HG02610 (cell line): ENCODE results near the gene CCDC57.
"Not testable (repeated sequence)": the region's sequence is repeated elsewhere in the genome, so short reads cannot be mapped to it uniquely, and the experiment has no call there.

ENCODE experiments used
- ATAC-seq: cut with Tn5 transposase; IDR thresholded peaks from one replicate; pipeline ENCODE4 v1.9.1; 2021; ENCODE audit warnings: mild to moderate bottlenecking, moderate library complexity; ENCODE audit not compliant: unreplicated experiment

CCDC57 gene, protein sequence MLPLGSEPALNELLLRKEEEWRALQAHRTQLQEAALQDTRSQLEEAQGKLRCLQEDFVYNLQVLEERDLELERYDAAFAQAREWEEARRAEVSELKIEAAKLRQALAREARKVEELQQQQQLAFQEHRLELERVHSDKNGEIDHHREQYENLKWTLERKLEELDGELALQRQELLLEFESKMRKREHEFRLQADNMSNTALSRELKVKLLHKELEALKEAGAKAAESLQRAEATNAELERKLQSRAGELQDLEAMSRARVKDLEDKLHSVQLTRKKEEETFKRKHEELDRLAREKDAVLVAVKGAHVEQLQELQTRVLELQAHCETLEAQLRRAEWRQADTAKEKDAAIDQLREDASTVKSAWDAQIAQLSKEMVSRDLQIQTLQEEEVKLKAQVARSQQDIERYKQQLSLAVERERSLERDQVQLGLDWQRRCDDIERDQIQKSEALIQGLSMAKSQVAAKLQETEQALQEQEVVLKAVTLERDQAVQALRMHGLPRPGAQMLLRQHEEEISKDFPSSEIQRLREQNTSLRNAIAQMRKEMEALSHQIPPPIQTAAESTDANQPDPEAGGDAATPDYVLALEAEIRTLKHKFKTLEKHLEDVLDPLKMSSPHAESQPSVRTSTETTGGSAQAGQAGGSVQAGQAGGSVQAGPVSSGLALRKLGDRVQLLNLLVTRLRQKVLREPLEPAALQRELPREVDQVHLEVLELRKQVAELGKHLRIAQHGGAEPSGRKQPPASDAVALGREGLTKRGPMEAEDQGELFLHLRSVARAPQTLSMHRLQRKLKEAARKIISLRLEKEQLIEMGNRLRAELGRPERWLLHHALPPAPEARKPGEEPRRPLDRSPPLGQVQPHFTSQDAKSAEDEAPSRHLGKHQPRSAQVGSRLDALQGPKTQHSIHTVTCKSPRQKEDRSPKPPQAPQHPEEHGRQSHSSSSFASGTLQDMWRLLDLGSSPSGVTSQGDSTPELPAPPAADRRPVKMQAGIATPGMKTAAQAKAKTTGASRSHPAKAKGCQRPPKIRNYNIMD

GRCh38 chr17:82212331-82213250, at the start of gene CCDC57:
CCDC57 (minus strand) TSS chr17:82212842; CDS start chr17:82201944, 10,898 bp downstream.
- ATAC-seq: peak; percentile 66

GRCh38 chr17:82262344-82262743, 49.7 kb upstream of the CCDC57 start:
- ATAC-seq: no peak

DNA sequence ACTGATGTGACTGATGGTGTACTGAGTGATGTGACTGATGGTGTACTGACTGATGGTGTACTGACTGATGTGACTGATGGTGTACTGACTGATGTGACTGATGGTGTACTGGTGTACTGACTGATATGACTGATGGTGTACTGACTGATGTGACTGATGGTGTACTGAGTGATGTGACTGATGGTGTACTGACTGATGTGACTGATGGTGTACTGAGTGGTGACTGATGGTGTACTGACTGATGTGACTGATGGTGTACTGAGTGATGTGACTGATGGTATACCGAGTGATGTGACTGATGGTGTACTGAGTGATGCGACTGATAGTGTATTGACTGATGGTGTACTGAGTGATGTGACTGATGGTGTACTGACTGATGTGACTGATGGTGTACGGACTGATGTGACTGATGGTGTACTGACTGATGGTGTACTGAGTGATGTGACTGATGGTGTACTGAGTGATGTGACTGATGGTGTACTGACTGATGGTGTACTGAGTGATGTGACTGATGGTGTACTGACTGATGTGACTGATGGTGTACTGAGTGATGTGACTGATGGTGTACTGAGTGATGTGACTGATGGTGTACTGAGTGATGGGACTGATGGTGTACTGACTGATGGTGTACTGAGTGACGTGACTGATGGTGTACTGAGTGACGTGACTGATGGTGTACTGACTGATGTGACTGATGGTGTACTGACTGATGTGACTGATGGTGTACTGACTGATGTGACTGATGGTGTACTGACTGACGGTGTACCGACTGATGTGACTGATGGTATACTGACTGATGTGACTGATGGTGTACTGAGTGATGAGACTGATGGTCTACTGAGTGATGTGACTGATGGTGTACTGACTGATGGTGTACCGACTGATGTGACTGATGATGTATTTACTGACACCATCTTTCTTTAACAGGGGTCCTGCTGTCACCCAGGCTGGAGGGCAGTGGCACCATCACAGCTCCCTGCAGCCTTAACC, 47.6 kb upstream of the CCDC57 start:
- not testable (repeated sequence) for ATAC-seq

DNA sequence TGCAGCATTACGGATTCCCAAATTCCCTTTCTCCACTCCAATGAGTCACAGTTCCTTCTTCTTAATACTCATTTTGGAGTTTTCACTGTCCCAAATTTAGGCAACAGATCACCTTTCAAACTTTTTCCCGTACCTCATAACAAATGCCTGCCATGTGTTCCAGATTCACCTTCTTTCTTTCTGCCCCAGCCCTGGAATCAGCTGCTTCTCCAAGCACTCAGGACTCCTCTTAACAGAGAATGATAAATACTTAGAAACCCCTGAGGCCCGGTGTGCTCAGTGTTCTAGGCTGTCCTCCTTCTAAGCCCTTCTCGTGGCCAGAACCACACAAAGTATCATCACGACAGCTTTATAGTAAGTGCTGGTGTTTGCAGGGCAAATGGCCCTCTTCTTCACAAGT, 45.9 kb upstream of the CCDC57 start:
- ATAC-seq: no peak

DNA sequence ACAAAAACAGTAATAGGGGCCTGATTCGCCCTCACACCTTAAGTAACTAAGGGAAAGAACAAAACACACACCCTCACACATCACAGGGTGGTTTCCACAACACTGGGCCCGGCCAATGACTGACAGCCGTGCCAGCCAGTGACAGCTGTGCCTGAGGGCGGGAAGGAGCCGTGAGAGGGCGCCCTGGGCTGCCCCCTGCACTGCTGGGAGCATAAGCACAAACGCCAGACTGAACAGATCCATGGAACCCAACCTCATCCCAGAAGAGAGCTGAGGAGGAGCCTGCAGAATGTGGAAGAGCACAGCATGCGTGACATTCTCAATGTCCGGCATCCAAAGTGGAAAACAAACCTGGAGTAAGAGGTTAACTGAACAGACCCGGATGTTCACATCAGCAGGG, 44.8 kb upstream of the CCDC57 start:
- no peak for ATAC-seq

DNA sequence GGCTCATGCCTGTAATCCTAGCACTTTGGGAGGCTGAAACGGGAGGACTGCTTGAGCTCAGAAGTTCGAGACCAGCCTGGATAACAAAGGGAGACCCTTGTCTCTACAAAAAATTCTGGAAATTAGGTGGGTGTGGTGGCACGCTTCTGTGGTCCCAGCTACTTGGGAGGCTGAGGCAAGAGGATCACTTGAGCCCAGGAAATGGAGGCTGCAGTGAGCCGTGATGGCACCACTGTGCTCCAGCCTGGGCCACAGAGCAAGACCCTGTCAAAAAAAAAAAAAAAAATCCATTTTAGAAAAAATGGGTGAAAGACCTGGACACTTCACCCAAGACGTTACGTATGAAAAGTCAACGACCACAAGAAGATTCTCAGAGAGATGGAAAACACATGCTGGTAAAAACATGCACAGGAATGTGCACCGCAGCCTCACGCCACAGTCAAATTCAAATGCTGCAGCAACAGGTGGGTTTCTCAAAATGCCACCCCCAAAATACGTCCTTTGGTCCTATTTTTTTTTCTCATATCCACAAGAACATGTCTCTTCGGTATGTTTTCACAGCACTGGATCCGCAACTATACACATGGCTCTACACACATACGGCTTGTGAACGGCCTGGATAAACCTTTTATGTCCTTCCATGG, 43.7 kb upstream of the CCDC57 start:
- no peak for ATAC-seq

- no peak for ATAC-seq
Observed at GRCh38 chr17:82255402-82255972, 42.8 kb upstream of the CCDC57 start.

DNA sequence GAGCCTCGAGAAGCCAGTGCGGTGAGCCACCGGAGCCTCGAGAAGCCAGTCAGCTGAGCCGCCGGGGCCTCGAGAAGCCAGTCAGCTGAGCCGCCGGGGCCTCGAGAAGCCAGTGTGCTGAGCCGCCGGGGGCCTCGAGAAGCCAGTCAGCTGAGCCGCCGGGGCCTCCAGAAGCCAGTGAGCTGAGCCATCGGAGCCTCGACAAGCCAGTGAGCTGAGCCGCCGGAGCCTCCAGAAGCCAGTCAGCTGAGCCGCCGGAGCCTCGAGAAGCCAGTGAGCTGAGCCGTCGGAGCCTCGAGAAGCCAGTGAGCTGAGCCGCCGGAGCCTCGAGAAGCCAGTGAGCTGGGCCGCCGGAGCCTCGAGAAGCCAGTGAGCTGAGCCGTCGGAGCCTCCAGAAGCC, 42.1 kb upstream of the CCDC57 start:
- not testable (repeated sequence) for ATAC-seq

- not testable (repeated sequence) for ATAC-seq
Observed at GRCh38 chr17:82254096-82254495, 41.5 kb upstream of the CCDC57 start.

DNA sequence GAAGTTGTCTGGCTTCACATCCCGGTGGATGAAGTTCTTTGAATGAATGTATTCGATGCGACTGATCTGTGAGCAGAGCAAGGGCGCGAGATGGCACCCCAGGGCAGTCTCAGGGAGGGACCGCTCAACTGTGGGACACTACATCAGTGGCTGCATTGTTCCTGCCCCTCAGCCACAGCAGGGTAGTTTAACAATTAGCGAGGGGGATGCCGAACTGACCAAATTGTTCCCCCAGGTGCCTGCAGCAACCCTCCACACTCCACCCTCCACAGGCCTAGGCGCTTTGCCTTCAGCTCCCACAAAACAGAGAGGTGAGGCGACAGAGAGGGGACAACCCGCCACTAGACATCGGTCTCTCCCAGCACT, 40.5 kb upstream of the CCDC57 start:
- no peak for ATAC-seq

GRCh38 chr17:82252511-82253178, 40.0 kb upstream of the CCDC57 start:
- no peak for ATAC-seq

- ATAC-seq: no peak
Observed at GRCh38 chr17:82250868-82251500, 38.3 kb upstream of the CCDC57 start.

GRCh38 chr17:82249896-82250581, 37.4 kb upstream of the CCDC57 start:
- ATAC-seq: no peak

GRCh38 chr17:82248815-82249674, 36.4 kb upstream of the CCDC57 start:
- no peak for ATAC-seq

DNA sequence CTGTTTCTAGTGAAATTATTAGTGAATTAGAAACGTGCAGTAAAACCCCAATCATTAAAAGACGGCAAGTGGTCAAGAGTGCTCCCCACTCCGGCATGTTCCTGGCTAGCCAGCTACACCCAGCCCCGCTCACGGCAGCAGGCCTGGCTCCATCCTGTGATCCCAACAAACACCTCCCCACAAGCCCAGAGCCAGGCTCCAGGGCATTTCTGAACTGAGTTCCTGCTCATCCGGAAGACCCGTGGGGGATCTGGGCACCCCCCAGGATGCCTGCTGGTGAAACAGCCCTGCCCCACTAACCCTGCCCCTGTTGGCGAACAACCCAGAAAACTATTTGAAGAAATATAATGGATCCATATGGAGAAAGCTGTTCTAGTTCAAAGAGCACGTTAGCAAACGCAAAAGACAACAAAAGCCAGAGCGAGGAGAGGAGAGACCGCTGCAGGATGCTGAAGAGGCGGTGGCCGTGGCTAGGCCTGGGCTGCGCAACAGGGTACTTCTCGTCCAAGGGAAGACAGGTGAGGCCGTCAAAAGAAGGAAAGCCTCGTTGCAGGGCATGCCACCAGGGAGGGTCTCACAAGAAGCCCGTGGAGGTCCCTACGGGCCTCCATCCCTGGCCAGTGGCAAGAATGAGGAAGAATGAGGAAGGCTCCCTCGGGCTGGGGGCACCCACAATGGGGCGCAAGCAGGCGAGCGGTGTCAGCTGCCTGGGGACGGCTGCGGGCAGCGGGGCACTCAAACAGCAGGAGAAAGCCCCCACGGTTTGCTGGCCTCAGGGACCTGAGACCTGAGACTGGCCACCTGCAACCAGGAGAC, 35.4 kb upstream of the CCDC57 start:
- no peak for ATAC-seq
